ENCODE measurements around the gene RGL1.

Gene RGL1

DNA sequence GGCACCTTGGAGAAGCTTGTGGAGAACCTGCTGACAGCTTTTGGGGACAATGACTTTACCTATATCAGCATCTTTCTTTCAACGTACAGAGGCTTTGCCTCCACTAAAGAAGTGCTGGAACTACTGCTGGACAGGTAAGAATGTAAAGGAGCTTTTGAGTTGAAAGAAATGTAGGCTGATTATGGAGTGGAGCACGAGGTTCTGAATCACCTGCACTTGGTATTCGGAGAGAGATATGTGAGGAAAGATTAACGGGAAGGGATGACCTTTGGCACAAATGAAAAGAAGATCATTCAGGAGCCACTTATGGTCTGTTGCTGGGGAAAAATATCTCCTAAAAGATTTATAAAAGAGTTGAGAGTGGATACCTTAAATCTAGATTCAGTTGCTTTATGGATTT lies 42.7 kb downstream of the RGL1 start:
- Histone ChIP-seq H3K36me3 (ENCODE audit: control insufficient read depth, insufficient read depth, low read length) (no peaks in the 10 kb centered on the region), H3K9ac (ENCODE audit: low read depth, low read length) (no peak overlapping the region), H3K9me3 (ENCODE audit: control insufficient read depth, insufficient read depth, low read length) (no peaks in the 10 kb centered on the region), H3K4me3 (ENCODE audit: low read depth, low read length) (no peak overlapping the region), H3K4me1 (ENCODE audit: control insufficient read depth, insufficient read depth, low read length) (no peaks in the 10 kb centered on the region), H3K27me3 (ENCODE audit: control insufficient read depth, insufficient read depth, low read length) (no peaks in the 10 kb centered on the region)

- Histone ChIP-seq H3K9me3 (ENCODE audit: control insufficient read depth, insufficient read depth, low read length) (no peaks in the 10 kb centered on the region), H3K4me1 (ENCODE audit: control insufficient read depth, insufficient read depth, low read length) (no peaks in the 10 kb centered on the region), H3K27me3 (ENCODE audit: control insufficient read depth, insufficient read depth, low read length) (no peaks in the 10 kb centered on the region), H3K9ac (ENCODE audit: low read depth, low read length) (no peak overlapping the region), H3K36me3 (ENCODE audit: control insufficient read depth, insufficient read depth, low read length) (no peaks in the 10 kb centered on the region), H3K4me3 (ENCODE audit: low read depth, low read length) (no peak overlapping the region)
These were observed 45.9 kb downstream of the RGL1 start for GRCh38 chr1:183850852-183851251.

GRCh38 chr1:183859119-183859518 lies 54.2 kb downstream of the RGL1 start:
- Histone ChIP-seq H3K9me3 (ENCODE audit: control insufficient read depth, insufficient read depth, low read length) (no peaks in the 10 kb centered on the region), H3K4me1 (ENCODE audit: control insufficient read depth, insufficient read depth, low read length) (no peaks in the 10 kb centered on the region), H3K4me3 (ENCODE audit: low read depth, low read length) (no peak overlapping the region), H3K27me3 (ENCODE audit: control insufficient read depth, insufficient read depth, low read length) (no peaks in the 10 kb centered on the region), H3K9ac (ENCODE audit: low read depth, low read length) (no peak overlapping the region), H3K36me3 (ENCODE audit: control insufficient read depth, insufficient read depth, low read length) (no peaks in the 10 kb centered on the region)

GRCh38 chr1:183859831-183860230 lies 54.9 kb downstream of the RGL1 start:
- Histone ChIP-seq H3K36me3 (ENCODE audit: control insufficient read depth, insufficient read depth, low read length) (no peaks in the 10 kb centered on the region), H3K9ac (ENCODE audit: low read depth, low read length) (no peak overlapping the region), H3K4me1 (ENCODE audit: control insufficient read depth, insufficient read depth, low read length) (no peaks in the 10 kb centered on the region), H3K4me3 (ENCODE audit: low read depth, low read length) (no peak overlapping the region), H3K27me3 (ENCODE audit: control insufficient read depth, insufficient read depth, low read length) (no peaks in the 10 kb centered on the region), H3K9me3 (ENCODE audit: control insufficient read depth, insufficient read depth, low read length) (no peaks in the 10 kb centered on the region)

GRCh38 chr1:183862967-183863366 lies 58.0 kb downstream of the RGL1 start:
- Histone ChIP-seq H3K9ac (ENCODE audit: low read depth, low read length) (no peak overlapping the region), H3K4me1 (ENCODE audit: control insufficient read depth, insufficient read depth, low read length) (no peaks in the 10 kb centered on the region)

DNA sequence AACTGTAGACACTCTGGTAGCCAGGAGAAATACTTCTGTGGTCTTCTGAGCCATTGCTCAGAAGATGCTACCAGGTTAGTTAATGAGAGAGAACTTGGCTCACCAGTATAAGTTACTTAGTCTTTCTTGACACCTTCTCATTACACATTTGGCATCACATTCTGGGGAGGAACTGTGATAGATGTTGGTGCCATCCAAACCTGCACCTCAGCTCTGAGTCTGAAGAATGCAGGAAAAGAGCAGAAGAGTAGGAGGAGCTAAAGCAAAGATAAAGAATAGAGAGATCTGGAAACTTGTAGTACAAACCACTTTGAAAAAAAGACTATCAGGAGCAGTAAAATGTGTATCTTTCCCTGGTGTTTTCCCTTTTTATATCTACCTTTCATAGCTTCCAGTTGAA lies 58.9 kb downstream of the RGL1 start:
- H3K27me3 ChIP-seq (ENCODE audit: control insufficient read depth, insufficient read depth, low read length): no peaks in the 10 kb centered on the region
- H3K9ac ChIP-seq (ENCODE audit: low read depth, low read length): no peak overlapping the region
- H3K4me1 ChIP-seq (ENCODE audit: control insufficient read depth, insufficient read depth, low read length): no peaks in the 10 kb centered on the region
- H3K9me3 ChIP-seq (ENCODE audit: control insufficient read depth, insufficient read depth, low read length): no peaks in the 10 kb centered on the region
- no peaks in the 10 kb centered on the region for H3K36me3 ChIP-seq (ENCODE audit: control insufficient read depth, insufficient read depth, low read length)
- H3K4me3 ChIP-seq (ENCODE audit: low read depth, low read length): no peak overlapping the region

More at GRCh38 chr1:183862967-183863366, 58.0 kb downstream of the RGL1 start:
- H3K36me3 ChIP-seq (ENCODE audit: control insufficient read depth, insufficient read depth, low read length): no peaks in the 10 kb centered on the region
- no peaks in the 10 kb centered on the region for H3K27me3 ChIP-seq (ENCODE audit: control insufficient read depth, insufficient read depth, low read length)
- no peak overlapping the region for H3K4me3 ChIP-seq (ENCODE audit: low read depth, low read length)
- no peaks in the 10 kb centered on the region for H3K9me3 ChIP-seq (ENCODE audit: control insufficient read depth, insufficient read depth, low read length)

DNA sequence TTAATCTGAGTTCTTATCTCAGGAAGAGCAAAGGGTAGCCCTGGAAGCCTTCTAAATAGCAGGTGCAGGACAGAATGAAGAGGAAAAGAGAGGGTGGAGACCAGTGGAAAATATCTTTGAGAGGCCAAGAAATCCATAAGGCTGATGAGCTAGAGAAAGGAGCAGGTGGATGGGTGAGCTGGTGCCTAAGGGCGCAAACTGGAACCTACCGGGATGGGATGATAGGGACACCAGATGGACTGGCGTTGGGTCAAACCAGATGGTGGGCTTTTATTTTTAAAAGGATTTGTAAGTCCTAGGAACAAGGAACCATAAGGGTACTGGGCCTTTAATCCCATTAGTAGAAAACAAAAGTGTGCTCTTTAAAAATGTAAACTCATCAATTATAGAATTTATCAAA lies 59.7 kb downstream of the RGL1 start:
- H3K9ac ChIP-seq (ENCODE audit: low read depth, low read length): no peak overlapping the region
- no peaks in the 10 kb centered on the region for H3K36me3 ChIP-seq (ENCODE audit: control insufficient read depth, insufficient read depth, low read length)
- H3K4me1 ChIP-seq (ENCODE audit: control insufficient read depth, insufficient read depth, low read length): no peaks in the 10 kb centered on the region
- no peak overlapping the region for H3K4me3 ChIP-seq (ENCODE audit: low read depth, low read length)
- no peaks in the 10 kb centered on the region for H3K9me3 ChIP-seq (ENCODE audit: control insufficient read depth, insufficient read depth, low read length)
- H3K27me3 ChIP-seq (ENCODE audit: control insufficient read depth, insufficient read depth, low read length): no peaks in the 10 kb centered on the region

GRCh38 chr1:183869230-183869629 lies 64.3 kb downstream of the RGL1 start:
- no peak overlapping the region for H3K4me3 ChIP-seq (ENCODE audit: low read depth, low read length)
- peaks cover 12% of the 10 kb centered on the region for H3K4me1 ChIP-seq (ENCODE audit: control insufficient read depth, insufficient read depth, low read length)
- H3K36me3 ChIP-seq (ENCODE audit: control insufficient read depth, insufficient read depth, low read length): no peaks in the 10 kb centered on the region
- H3K9ac ChIP-seq (ENCODE audit: low read depth, low read length): no peak overlapping the region
- no peaks in the 10 kb centered on the region for H3K9me3 ChIP-seq (ENCODE audit: control insufficient read depth, insufficient read depth, low read length)
- H3K27me3 ChIP-seq (ENCODE audit: control insufficient read depth, insufficient read depth, low read length): no peaks in the 10 kb centered on the region

DNA sequence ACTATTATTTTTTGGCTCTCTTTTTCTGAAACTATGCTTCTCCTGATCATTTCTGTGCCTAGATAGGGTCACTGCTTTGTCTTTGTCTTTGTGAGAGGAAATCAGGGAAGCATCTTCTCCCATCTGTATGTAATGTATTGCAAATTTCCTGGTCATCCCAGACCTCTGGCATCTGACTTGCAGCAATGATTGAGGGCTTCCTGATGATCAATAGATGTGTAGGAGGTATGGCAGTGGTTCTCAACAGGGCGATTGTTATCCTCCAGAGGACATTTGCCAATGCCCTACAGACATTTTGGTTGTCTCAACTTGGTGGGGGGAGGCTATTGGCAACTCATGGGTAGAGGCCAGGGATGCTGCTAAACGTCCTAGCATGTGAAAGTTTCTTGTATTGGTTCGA lies 64.7 kb downstream of the RGL1 start:
- H3K4me1 ChIP-seq (ENCODE audit: control insufficient read depth, insufficient read depth, low read length): peaks cover 12% of the 10 kb centered on the region
- H3K9ac ChIP-seq (ENCODE audit: low read depth, low read length): no peak overlapping the region
- H3K27me3 ChIP-seq (ENCODE audit: control insufficient read depth, insufficient read depth, low read length): no peaks in the 10 kb centered on the region
- H3K4me3 ChIP-seq (ENCODE audit: low read depth, low read length): no peak overlapping the region
- no peaks in the 10 kb centered on the region for H3K36me3 ChIP-seq (ENCODE audit: control insufficient read depth, insufficient read depth, low read length)
- H3K9me3 ChIP-seq (ENCODE audit: control insufficient read depth, insufficient read depth, low read length): no peaks in the 10 kb centered on the region

DNA sequence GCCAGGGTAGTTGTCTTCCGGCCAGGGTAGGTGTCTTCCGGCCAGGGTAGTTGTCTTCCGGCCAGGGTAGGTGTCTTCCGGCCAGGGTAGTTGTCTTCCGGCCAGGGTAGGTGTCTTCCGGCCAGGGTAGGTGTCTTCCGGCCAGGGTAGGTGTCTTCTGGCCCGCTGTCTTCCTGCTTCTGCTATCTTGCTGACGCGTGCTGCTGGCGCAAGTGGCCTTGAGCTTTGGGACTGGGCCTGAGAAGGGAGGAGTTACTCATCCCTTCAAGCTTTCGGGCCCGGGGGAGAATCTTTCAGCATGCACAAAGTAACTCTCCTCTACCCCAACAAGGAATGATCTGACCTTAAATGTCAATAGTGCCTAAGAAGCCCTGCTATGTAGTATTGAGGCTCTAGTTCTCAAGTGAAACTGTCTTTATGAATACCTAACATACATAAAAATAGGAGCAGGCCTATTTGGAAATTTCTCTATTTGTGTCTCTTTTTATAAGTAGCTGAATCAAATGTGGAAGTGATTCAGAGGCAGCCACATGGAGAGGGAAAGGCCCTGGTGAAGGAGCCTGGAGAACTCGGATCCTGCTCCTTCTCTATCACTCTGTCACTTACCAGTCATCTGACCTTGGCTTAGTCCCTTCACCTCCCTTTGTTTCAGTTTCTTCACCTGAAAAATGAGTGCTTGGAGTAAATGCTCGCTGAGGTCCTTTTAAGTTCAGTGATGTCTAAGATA lies 65.6 kb downstream of the RGL1 start:
- no peak overlapping the region for H3K9ac ChIP-seq (ENCODE audit: low read depth, low read length)
- no peaks in the 10 kb centered on the region for H3K27me3 ChIP-seq (ENCODE audit: control insufficient read depth, insufficient read depth, low read length)
- no peak overlapping the region for H3K4me3 ChIP-seq (ENCODE audit: low read depth, low read length)
- H3K4me1 ChIP-seq (ENCODE audit: control insufficient read depth, insufficient read depth, low read length): peaks cover 12% of the 10 kb centered on the region
- H3K36me3 ChIP-seq (ENCODE audit: control insufficient read depth, insufficient read depth, low read length): no peaks in the 10 kb centered on the region
- H3K9me3 ChIP-seq (ENCODE audit: control insufficient read depth, insufficient read depth, low read length): no peaks in the 10 kb centered on the region

GRCh38 chr1:183871142-183871541 lies 66.2 kb downstream of the RGL1 start:
- H3K27me3 ChIP-seq (ENCODE audit: control insufficient read depth, insufficient read depth, low read length): no peaks in the 10 kb centered on the region
- peaks cover 12% of the 10 kb centered on the region for H3K4me1 ChIP-seq (ENCODE audit: control insufficient read depth, insufficient read depth, low read length)
- no peaks in the 10 kb centered on the region for H3K36me3 ChIP-seq (ENCODE audit: control insufficient read depth, insufficient read depth, low read length)
- H3K9me3 ChIP-seq (ENCODE audit: control insufficient read depth, insufficient read depth, low read length): no peaks in the 10 kb centered on the region
- H3K9ac ChIP-seq (ENCODE audit: low read depth, low read length): no peak overlapping the region
- H3K4me3 ChIP-seq (ENCODE audit: low read depth, low read length): no peak overlapping the region

GRCh38 chr1:183871601-183872000 lies 66.7 kb downstream of the RGL1 start:
- no peak overlapping the region for H3K4me3 ChIP-seq (ENCODE audit: low read depth, low read length)
- no peaks in the 10 kb centered on the region for H3K36me3 ChIP-seq (ENCODE audit: control insufficient read depth, insufficient read depth, low read length)
- H3K27me3 ChIP-seq (ENCODE audit: control insufficient read depth, insufficient read depth, low read length): no peaks in the 10 kb centered on the region
- no peaks in the 10 kb centered on the region for H3K9me3 ChIP-seq (ENCODE audit: control insufficient read depth, insufficient read depth, low read length)
- no peak overlapping the region for H3K9ac ChIP-seq (ENCODE audit: low read depth, low read length)
- peaks cover 12% of the 10 kb centered on the region for H3K4me1 ChIP-seq (ENCODE audit: control insufficient read depth, insufficient read depth, low read length)
